Nephron (organoid): Measurements from ENCODE around the gene SEC23A.

Source experiments
- H3K27ac Mint-ChIP-seq, 3 experiments: 2 replicates each; pipeline ENCODE4 v1.8.0; 2020; ENCODE audit warnings: mixed read lengths in 3 of 3, mild to moderate bottlenecking in 2 of 3, moderate library complexity in 1 of 3
- H3K27me3 Mint-ChIP-seq: 2 replicates; pipeline ENCODE4 v1.8.0; 2021; ENCODE audit warnings: low read depth, mild to moderate bottlenecking, moderate library complexity, mixed read lengths
- H3K36me3 Mint-ChIP-seq: 2 replicates; pipeline ENCODE4 v1.8.0; 2020; ENCODE audit warnings: low read depth, mixed read lengths
- H3K4me1 Mint-ChIP-seq: 2 replicates; pipeline ENCODE4 v1.8.0; 2020; ENCODE audit warnings: mixed read lengths
- H3K4me3 Mint-ChIP-seq, 3 experiments: 2 replicates each; pipeline ENCODE4 v1.8.0; 2020; ENCODE audit warnings: mild to moderate bottlenecking in 3 of 3, mixed read lengths in 3 of 3, moderate library complexity in 2 of 3
- H3K9me3 Mint-ChIP-seq: 2 replicates; pipeline ENCODE4 v1.8.0; 2020; ENCODE audit warnings: mixed read lengths
- TF ChIP-seq, protein P1 (sequence below), 3 experiments: fragments of 200-600 bp; sonication (generic); IDR thresholded peaks; one replicate each; pipeline ENCODE4 v1.5.0; 2021; ENCODE audit warnings: antibody characterized with exemption in 3 of 3; ENCODE audit not compliant: unreplicated experiment in 3 of 3

Gene SEC23A

DNA sequence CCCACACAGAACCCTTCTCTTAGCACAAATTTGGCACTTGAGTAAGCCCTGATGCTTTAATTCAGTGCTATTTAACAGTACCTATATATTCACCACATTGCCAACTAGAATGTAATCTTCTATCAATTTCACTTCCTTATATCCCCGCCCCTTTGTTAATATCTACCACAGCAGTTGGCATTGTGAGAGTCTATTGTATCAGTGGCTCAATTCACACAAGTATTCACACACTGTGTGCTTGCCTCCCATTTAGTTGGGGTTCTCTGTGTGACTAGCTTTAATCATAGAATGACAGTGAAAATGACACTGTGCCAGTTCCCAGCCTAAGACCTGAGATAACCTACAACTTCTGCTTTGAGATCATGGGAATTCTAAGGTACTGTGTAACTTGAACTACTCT lies 103.1 kb downstream of the SEC23A start:
- Mint-ChIP-seq H3K36me3 (no peaks in the 10 kb centered on the region), H3K4me3 (no peak overlapping the region), H3K27me3 (peaks cover 6% of the 10 kb centered on the region), H3K27ac (no peak overlapping the region), H3K9me3 (no peaks in the 10 kb centered on the region), H3K4me1 (peaks cover 6% of the 10 kb centered on the region)
- TF ChIP-seq, protein P1, sequence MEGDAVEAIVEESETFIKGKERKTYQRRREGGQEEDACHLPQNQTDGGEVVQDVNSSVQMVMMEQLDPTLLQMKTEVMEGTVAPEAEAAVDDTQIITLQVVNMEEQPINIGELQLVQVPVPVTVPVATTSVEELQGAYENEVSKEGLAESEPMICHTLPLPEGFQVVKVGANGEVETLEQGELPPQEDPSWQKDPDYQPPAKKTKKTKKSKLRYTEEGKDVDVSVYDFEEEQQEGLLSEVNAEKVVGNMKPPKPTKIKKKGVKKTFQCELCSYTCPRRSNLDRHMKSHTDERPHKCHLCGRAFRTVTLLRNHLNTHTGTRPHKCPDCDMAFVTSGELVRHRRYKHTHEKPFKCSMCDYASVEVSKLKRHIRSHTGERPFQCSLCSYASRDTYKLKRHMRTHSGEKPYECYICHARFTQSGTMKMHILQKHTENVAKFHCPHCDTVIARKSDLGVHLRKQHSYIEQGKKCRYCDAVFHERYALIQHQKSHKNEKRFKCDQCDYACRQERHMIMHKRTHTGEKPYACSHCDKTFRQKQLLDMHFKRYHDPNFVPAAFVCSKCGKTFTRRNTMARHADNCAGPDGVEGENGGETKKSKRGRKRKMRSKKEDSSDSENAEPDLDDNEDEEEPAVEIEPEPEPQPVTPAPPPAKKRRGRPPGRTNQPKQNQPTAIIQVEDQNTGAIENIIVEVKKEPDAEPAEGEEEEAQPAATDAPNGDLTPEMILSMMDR (IDR thresholded peaks at IDR 0.05; ENCODE audit: unreplicated experiment in 3 of 3) = no peak

GRCh38 chr14:38994731-38995130 lies 108.3 kb downstream of the SEC23A start:
- Mint-ChIP-seq H3K9me3 (no peaks in the 10 kb centered on the region), H3K36me3 (no peaks in the 10 kb centered on the region), H3K27ac (peak overlapping the region in 1 of 3 experiments; percentile 38), H3K27me3 (peaks cover 8% of the 10 kb centered on the region), H3K4me1 (peaks cover 11% of the 10 kb centered on the region), H3K4me3 (no peak overlapping the region)
- TF ChIP-seq, protein P1 (IDR thresholded peaks at IDR 0.05; ENCODE audit: unreplicated experiment in 3 of 3) = no peak

GRCh38 chr14:38993981-38994380 lies 109.1 kb downstream of the SEC23A start:
- H3K4me1 Mint-ChIP-seq = peaks cover 11% of the 10 kb centered on the region
- TF ChIP-seq, protein P1 (IDR thresholded peaks at IDR 0.05; ENCODE audit: unreplicated experiment in 3 of 3) = no peak
- H3K4me3 Mint-ChIP-seq = no peak overlapping the region
- H3K27me3 Mint-ChIP-seq = peaks cover 8% of the 10 kb centered on the region
- H3K9me3 Mint-ChIP-seq = no peaks in the 10 kb centered on the region
- H3K36me3 Mint-ChIP-seq = no peaks in the 10 kb centered on the region
- H3K27ac Mint-ChIP-seq = no peak overlapping the region

- H3K27ac Mint-ChIP-seq = no peak overlapping the region
- no peaks in the 10 kb centered on the region for H3K36me3 Mint-ChIP-seq
Observed at GRCh38 chr14:38992067-38992844, 110.8 kb downstream of the SEC23A start.

DNA sequence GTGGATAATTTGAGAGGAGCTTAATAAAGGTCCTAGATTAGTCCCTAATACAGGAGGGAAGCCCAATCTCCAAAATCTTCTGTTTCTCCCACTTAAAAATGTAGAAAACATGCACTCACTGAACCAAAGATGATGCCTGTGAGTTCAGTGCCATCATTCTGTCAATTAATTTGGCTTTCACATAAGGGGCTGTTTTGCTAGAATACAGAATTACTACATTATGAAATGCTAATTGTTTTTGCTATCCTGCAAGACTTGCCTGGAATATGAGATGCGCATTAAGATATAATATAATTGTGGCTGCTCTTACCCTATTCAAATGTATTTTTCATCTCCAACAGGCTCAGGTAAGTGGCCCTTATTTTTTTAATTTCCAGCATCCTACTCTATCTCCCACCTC lies 111.7 kb downstream of the SEC23A start:
- H3K9me3 Mint-ChIP-seq = no peaks in the 10 kb centered on the region
- peaks cover 11% of the 10 kb centered on the region for H3K4me1 Mint-ChIP-seq
- H3K36me3 Mint-ChIP-seq = no peaks in the 10 kb centered on the region
- peaks cover 8% of the 10 kb centered on the region for H3K27me3 Mint-ChIP-seq
- no peak overlapping the region for H3K4me3 Mint-ChIP-seq
- TF ChIP-seq, protein P1 (IDR thresholded peaks at IDR 0.05; ENCODE audit: unreplicated experiment in 3 of 3) = no peak
- no peak overlapping the region for H3K27ac Mint-ChIP-seq

More at GRCh38 chr14:38992067-38992844, 110.8 kb downstream of the SEC23A start:
- no peaks in the 10 kb centered on the region for H3K9me3 Mint-ChIP-seq
- no peak overlapping the region for H3K4me3 Mint-ChIP-seq
- H3K4me1 Mint-ChIP-seq = peaks cover 11% of the 10 kb centered on the region
- TF ChIP-seq, protein P1 (IDR thresholded peaks at IDR 0.05; ENCODE audit: unreplicated experiment in 3 of 3) = no peak
- H3K27me3 Mint-ChIP-seq = peaks cover 8% of the 10 kb centered on the region
